ENCODE results near the gene MAEA. TPM values are rescaled to one million over a fixed set of nuclear protein-coding genes. Genes with fewer than 3 reads are reported as not detected.

The MAEA gene
- total RNA-seq, 2 experiments from 2014 or later = 63.9 to 70.0 TPM

GRCh38 chr4:1253831-1254230, 35.9 kb upstream of the MAEA start:
- ATAC-seq (no peak), DNase-seq (no peak)
- no peaks in the 10 kb centered on the region for H3K27me3 Mint-ChIP-seq
- H3K4me3 Mint-ChIP-seq = no peak overlapping the region
- H3K4me1 Mint-ChIP-seq = peaks cover 56% of the 10 kb centered on the region
- H3K27ac Mint-ChIP-seq = peak overlapping the region; percentile 76
- CTCF ChIA-PET = interaction anchor here (1.7 to 1.9 kb wide), 2 partner anchors 10 to 122 kb away, joined by 3 to 10 read pairs; no protein-coding TSS in a partner anchor
- H3K9me3 Mint-ChIP-seq (ENCODE audit: low read depth) = peaks cover 26% of the 10 kb centered on the region
- peaks cover 68% of the 10 kb centered on the region for H3K36me3 Mint-ChIP-seq

- H3K9me3 Mint-ChIP-seq (ENCODE audit: low read depth) = peaks cover 26% of the 10 kb centered on the region
- H3K27ac Mint-ChIP-seq = no peak overlapping the region
- no peak overlapping the region for H3K4me3 Mint-ChIP-seq
- DNase-seq (no peak), ATAC-seq (no peak)
- CTCF ChIA-PET = no interaction called here
- H3K27me3 Mint-ChIP-seq = no peaks in the 10 kb centered on the region
- H3K4me1 Mint-ChIP-seq = peaks cover 61% of the 10 kb centered on the region
- peaks cover 68% of the 10 kb centered on the region for H3K36me3 Mint-ChIP-seq
Measured at GRCh38 chr4:1255151-1255550, 34.5 kb upstream of the MAEA start.

- no peak overlapping the region for H3K27ac Mint-ChIP-seq
- no peaks in the 10 kb centered on the region for H3K27me3 Mint-ChIP-seq
- CTCF ChIA-PET = interaction anchor here (3.3 kb wide), 1 partner anchor 89 kb away, joined by 11 read pairs; no protein-coding TSS in a partner anchor
- H3K9me3 Mint-ChIP-seq (ENCODE audit: low read depth) = peaks cover 26% of the 10 kb centered on the region
- ATAC-seq = peak; percentile 37
- H3K36me3 Mint-ChIP-seq = peaks cover 64% of the 10 kb centered on the region
- DNase-seq = no peak
- H3K4me3 Mint-ChIP-seq = no peak overlapping the region
- H3K4me1 Mint-ChIP-seq = peaks cover 60% of the 10 kb centered on the region
Measured at GRCh38 chr4:1255699-1256098, 34.0 kb upstream of the MAEA start.

- DNase-seq (no peak), ATAC-seq (no peak)
- Mint-ChIP-seq H3K36me3 (peaks cover 38% of the 10 kb centered on the region), H3K9me3 (ENCODE audit: low read depth) (peaks cover 19% of the 10 kb centered on the region), H3K4me3 (no peak overlapping the region), H3K27me3 (no peaks in the 10 kb centered on the region), H3K4me1 (peaks cover 43% of the 10 kb centered on the region), H3K27ac (peak overlapping the region; percentile 7)
- CTCF ChIA-PET = interaction anchor here (3.2 to 3.3 kb wide), 2 partner anchors 10 to 91 kb away, joined by 11 to 20 read pairs; no protein-coding TSS in a partner anchor
Measured at GRCh38 chr4:1258457-1258856, 31.2 kb upstream of the MAEA start.

- Mint-ChIP-seq H3K27ac (peak overlapping the region; percentile 77), H3K27me3 (no peaks in the 10 kb centered on the region), H3K36me3 (peaks cover 30% of the 10 kb centered on the region), H3K4me3 (no peak overlapping the region), H3K9me3 (ENCODE audit: low read depth) (peaks cover 8% of the 10 kb centered on the region), H3K4me1 (peaks cover 31% of the 10 kb centered on the region)
- ATAC-seq = no peak
- DNase-seq = no peak
- CTCF ChIA-PET = no interaction called here
Measured at GRCh38 chr4:1259966-1260365, 29.7 kb upstream of the MAEA start.

- Mint-ChIP-seq H3K9me3 (ENCODE audit: low read depth) (peaks cover 8% of the 10 kb centered on the region), H3K36me3 (peaks cover 29% of the 10 kb centered on the region), H3K4me3 (no peak overlapping the region), H3K27me3 (no peaks in the 10 kb centered on the region), H3K4me1 (peaks cover 30% of the 10 kb centered on the region), H3K27ac (no peak overlapping the region)
- no peak for DNase-seq
- CTCF ChIA-PET = interaction anchor here (1.2 kb wide), 1 partner anchor 93 kb away, joined by 3 read pairs; no protein-coding TSS in a partner anchor
- ATAC-seq = no peak
Measured at GRCh38 chr4:1260418-1261106, 29.1 kb upstream of the MAEA start.

GRCh38 chr4:1261107-1261928, 28.4 kb upstream of the MAEA start:
- H3K4me1 Mint-ChIP-seq = peaks cover 26% of the 10 kb centered on the region
- H3K36me3 Mint-ChIP-seq = peaks cover 26% of the 10 kb centered on the region
- ATAC-seq (no peak), DNase-seq (no peak)
- peaks cover 2% of the 10 kb centered on the region for H3K9me3 Mint-ChIP-seq (ENCODE audit: low read depth)
- H3K27me3 Mint-ChIP-seq = no peaks in the 10 kb centered on the region
- no peak overlapping the region for H3K4me3 Mint-ChIP-seq
- CTCF ChIA-PET = interaction anchor here (1.2 kb wide), 1 partner anchor 94 kb away, joined by 3 read pairs; no protein-coding TSS in a partner anchor
- peak overlapping the region; percentile 4 for H3K27ac Mint-ChIP-seq

GRCh38 chr4:1264942-1265341, 24.7 kb upstream of the MAEA start:
- Mint-ChIP-seq H3K27ac (no peak overlapping the region), H3K27me3 (no peaks in the 10 kb centered on the region), H3K4me1 (peaks cover 29% of the 10 kb centered on the region), H3K36me3 (peaks cover 24% of the 10 kb centered on the region), H3K4me3 (no peak overlapping the region), H3K9me3 (ENCODE audit: low read depth) (peaks cover 3% of the 10 kb centered on the region)
- no peak for ATAC-seq
- CTCF ChIA-PET = interaction anchor here (0.8 to 6.6 kb wide), 3 partner anchors 24 to 133 kb away, joined by 3 to 54 read pairs (median 4); partner anchors contain the start of gene MAEA
- no peak for DNase-seq

- no peak overlapping the region for H3K4me3 Mint-ChIP-seq
- CTCF ChIA-PET = interaction anchor here (1.2 to 6.6 kb wide), 3 partner anchors 12 to 134 kb away, joined by 3 to 54 read pairs (median 8); no protein-coding TSS in a partner anchor
- H3K27me3 Mint-ChIP-seq = no peaks in the 10 kb centered on the region
- ATAC-seq (no peak), DNase-seq (no peak)
- peaks cover 3% of the 10 kb centered on the region for H3K9me3 Mint-ChIP-seq (ENCODE audit: low read depth)
- peaks cover 25% of the 10 kb centered on the region for H3K4me1 Mint-ChIP-seq
- H3K27ac Mint-ChIP-seq = no peak overlapping the region
- H3K36me3 Mint-ChIP-seq = peaks cover 23% of the 10 kb centered on the region
Measured at GRCh38 chr4:1265351-1265750, 24.3 kb upstream of the MAEA start.

- peak overlapping the region; percentile 74 for H3K4me3 Mint-ChIP-seq
- ATAC-seq (peak; percentile 86), DNase-seq (no peak)
- H3K27ac Mint-ChIP-seq = peak overlapping the region; percentile 97
- H3K9me3 Mint-ChIP-seq (ENCODE audit: low read depth) = peaks cover 3% of the 10 kb centered on the region
- peaks cover 28% of the 10 kb centered on the region for H3K36me3 Mint-ChIP-seq
- peaks cover 21% of the 10 kb centered on the region for H3K4me1 Mint-ChIP-seq
- CTCF ChIA-PET = interaction anchor here (0.8 to 6.6 kb wide), 30 partner anchors 9 to 337 kb away, joined by 3 to 58 read pairs (median 6); partner anchors contain the start of genes CTBP1, SPON2 and UVSSA
- no peaks in the 10 kb centered on the region for H3K27me3 Mint-ChIP-seq
Measured at GRCh38 chr4:1266881-1267763, 22.6 kb upstream of the MAEA start.

GRCh38 chr4:1269209-1269608, 20.5 kb upstream of the MAEA start:
- Mint-ChIP-seq H3K4me1 (peaks cover 17% of the 10 kb centered on the region), H3K27me3 (no peaks in the 10 kb centered on the region), H3K36me3 (peaks cover 28% of the 10 kb centered on the region)

GRCh38 chr4:1271686-1272085, 18.0 kb upstream of the MAEA start:
- H3K4me3 Mint-ChIP-seq = no peak overlapping the region
- peaks cover 3% of the 10 kb centered on the region for H3K9me3 Mint-ChIP-seq (ENCODE audit: low read depth)
- H3K36me3 Mint-ChIP-seq = peaks cover 17% of the 10 kb centered on the region
- H3K27ac Mint-ChIP-seq = no peak overlapping the region
- peaks cover 11% of the 10 kb centered on the region for H3K4me1 Mint-ChIP-seq
- DNase-seq (no peak), ATAC-seq (no peak)
- CTCF ChIA-PET = interaction anchor here (1.3 kb wide), 1 partner anchor 140 kb away, joined by 4 read pairs; no protein-coding TSS in a partner anchor
- H3K27me3 Mint-ChIP-seq = no peaks in the 10 kb centered on the region

More at GRCh38 chr4:1269209-1269608, 20.5 kb upstream of the MAEA start:
- no peak for DNase-seq
- CTCF ChIA-PET = interaction anchor here (1.2 to 6.6 kb wide), 13 partner anchors 9 to 138 kb away, joined by 3 to 58 read pairs (median 12); partner anchors contain the start of gene CTBP1
- ATAC-seq = no peak
- no peak overlapping the region for H3K4me3 Mint-ChIP-seq
- H3K27ac Mint-ChIP-seq = no peak overlapping the region
- peaks cover 3% of the 10 kb centered on the region for H3K9me3 Mint-ChIP-seq (ENCODE audit: low read depth)

All from activated CD8-positive, alpha-beta memory T cell treated with anti-CD3 and anti-CD28 coated beads, Interleukin-2, amount 10 ng/mL, durations not matched to agents 7 days and 5 days (primary cell).